GM03348 (cell line): Measurements from ENCODE around the gene RAET1G.
"Not testable (repeated sequence)": the region's sequence is repeated elsewhere in the genome, so short reads cannot be mapped to it uniquely, and the experiment has no call there.

Experiments used
- DNase-seq: peaks from one replicate; pipeline ENCODE4 v3.0.0; 2012; ENCODE audit warnings: low spot score

Gene RAET1G

GRCh38 chr6:149897015-149897697 lies 25.8 kb downstream of the RAET1G start:
- peak; percentile 95 for DNase-seq

GRCh38 chr6:149896491-149896890 lies 26.4 kb downstream of the RAET1G start:
- DNase-seq, result peak; percentile 31

GRCh38 chr6:149895833-149896271 lies 27.1 kb downstream of the RAET1G start:
- DNase-seq, result peak; percentile 25

GRCh38 chr6:149895048-149895590 lies 27.8 kb downstream of the RAET1G start:
- DNase-seq, result peak; percentile 66

- not testable (repeated sequence) for DNase-seq
Measured at GRCh38 chr6:149891864-149892263, 31.1 kb downstream of the RAET1G start.

GRCh38 chr6:149891259-149891658 lies 31.7 kb downstream of the RAET1G start:
- DNase-seq, result no peak

GRCh38 chr6:149890629-149891045 lies 32.3 kb downstream of the RAET1G start:
- DNase-seq, result no peak

- DNase-seq, result no peak
Measured at GRCh38 chr6:149889326-149889725, 33.6 kb downstream of the RAET1G start.

- peak; percentile 65 for DNase-seq
Measured at GRCh38 chr6:149888659-149889058, 34.3 kb downstream of the RAET1G start.

- no peak for DNase-seq
Measured at GRCh38 chr6:149888093-149888492, 34.8 kb downstream of the RAET1G start.

GRCh38 chr6:149887343-149887742 lies 35.6 kb downstream of the RAET1G start:
- DNase-seq, result peak; percentile 72

GRCh38 chr6:149885888-149886287 lies 37.0 kb downstream of the RAET1G start:
- no peak for DNase-seq

- no peak for DNase-seq
Measured at GRCh38 chr6:149884617-149885016, 38.3 kb downstream of the RAET1G start.

- no peak for DNase-seq
Measured at GRCh38 chr6:149884215-149884614, 38.7 kb downstream of the RAET1G start.

- no peak for DNase-seq
Measured at GRCh38 chr6:149881860-149882259, 41.1 kb downstream of the RAET1G start.

- no peak for DNase-seq
Measured at GRCh38 chr6:149881066-149881766, 41.7 kb downstream of the RAET1G start.

GRCh38 chr6:149877659-149878058 lies 45.3 kb downstream of the RAET1G start:
- no peak for DNase-seq

GRCh38 chr6:149876241-149876933 lies 46.5 kb downstream of the RAET1G start:
- DNase-seq, result peak; percentile 48

GRCh38 chr6:149872233-149872632 lies 50.7 kb downstream of the RAET1G start:
- no peak for DNase-seq

GRCh38 chr6:149871182-149871581 lies 51.7 kb downstream of the RAET1G start:
- no peak for DNase-seq

GRCh38 chr6:149869275-149869892 lies 53.5 kb downstream of the RAET1G start:
- no peak for DNase-seq
